ENCODE results near the gene TYMS.

DNA sequence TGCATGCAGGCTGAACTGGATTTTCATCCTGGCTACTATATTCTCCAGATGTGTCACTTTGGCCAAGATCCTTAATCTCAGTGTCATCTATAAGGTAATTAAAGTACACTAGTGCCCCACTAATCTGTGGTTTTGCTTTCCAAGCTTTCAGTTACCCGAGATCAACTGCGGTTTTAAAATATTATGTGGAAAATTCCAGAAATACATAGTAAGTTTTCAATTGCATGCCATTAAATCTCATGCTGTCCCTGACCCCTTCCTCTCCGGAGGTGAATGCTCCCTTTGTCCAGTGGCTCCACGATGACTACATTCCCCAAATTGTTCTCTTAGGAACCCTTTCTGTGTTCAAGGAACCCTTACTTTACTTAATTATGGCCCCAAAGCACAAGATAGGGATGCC, 5.3 kb upstream of the TYMS start:
- TF ChIP-seq POLR2AphosphoS5 (IDR thresholded peaks at IDR 0.05; ENCODE audit: low read depth, low read length) (no peak), CTCF (IDR thresholded peaks at IDR 0.05) (no peak), SIN3A (IDR thresholded peaks at IDR 0.05; ENCODE audit: borderline replicate concordance, insufficient read depth, low read depth, low read length) (no peak), TCF7L2 (IDR thresholded peaks at IDR 0.05; ENCODE audit: low read depth, low read length) (no peak)
- TF ChIP-seq, protein P1, sequence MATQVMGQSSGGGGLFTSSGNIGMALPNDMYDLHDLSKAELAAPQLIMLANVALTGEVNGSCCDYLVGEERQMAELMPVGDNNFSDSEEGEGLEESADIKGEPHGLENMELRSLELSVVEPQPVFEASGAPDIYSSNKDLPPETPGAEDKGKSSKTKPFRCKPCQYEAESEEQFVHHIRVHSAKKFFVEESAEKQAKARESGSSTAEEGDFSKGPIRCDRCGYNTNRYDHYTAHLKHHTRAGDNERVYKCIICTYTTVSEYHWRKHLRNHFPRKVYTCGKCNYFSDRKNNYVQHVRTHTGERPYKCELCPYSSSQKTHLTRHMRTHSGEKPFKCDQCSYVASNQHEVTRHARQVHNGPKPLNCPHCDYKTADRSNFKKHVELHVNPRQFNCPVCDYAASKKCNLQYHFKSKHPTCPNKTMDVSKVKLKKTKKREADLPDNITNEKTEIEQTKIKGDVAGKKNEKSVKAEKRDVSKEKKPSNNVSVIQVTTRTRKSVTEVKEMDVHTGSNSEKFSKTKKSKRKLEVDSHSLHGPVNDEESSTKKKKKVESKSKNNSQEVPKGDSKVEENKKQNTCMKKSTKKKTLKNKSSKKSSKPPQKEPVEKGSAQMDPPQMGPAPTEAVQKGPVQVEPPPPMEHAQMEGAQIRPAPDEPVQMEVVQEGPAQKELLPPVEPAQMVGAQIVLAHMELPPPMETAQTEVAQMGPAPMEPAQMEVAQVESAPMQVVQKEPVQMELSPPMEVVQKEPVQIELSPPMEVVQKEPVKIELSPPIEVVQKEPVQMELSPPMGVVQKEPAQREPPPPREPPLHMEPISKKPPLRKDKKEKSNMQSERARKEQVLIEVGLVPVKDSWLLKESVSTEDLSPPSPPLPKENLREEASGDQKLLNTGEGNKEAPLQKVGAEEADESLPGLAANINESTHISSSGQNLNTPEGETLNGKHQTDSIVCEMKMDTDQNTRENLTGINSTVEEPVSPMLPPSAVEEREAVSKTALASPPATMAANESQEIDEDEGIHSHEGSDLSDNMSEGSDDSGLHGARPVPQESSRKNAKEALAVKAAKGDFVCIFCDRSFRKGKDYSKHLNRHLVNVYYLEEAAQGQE (IDR thresholded peaks at IDR 0.05; ENCODE audit: insufficient read depth in 1 of 2, low read depth in 2 of 2, low read length in 1 of 2), result no peak

Measured in Panc1 (cell line).